Rectal smooth muscle tissue (tissue), 1 donor: Measurements from ENCODE around the gene TSBP1.
"Not testable (repeated sequence)": the region's sequence is repeated elsewhere in the genome, so short reads cannot be mapped to it uniquely, and the experiment has no call there.

Source experiments
- H3K27ac ChIP-seq: one replicate; pipeline ENCODE4 v1.7.0; 2013; ENCODE audit warnings: low read depth, low read length, inconsistent platforms
- H3K27me3 ChIP-seq: one replicate; pipeline ENCODE4 v1.7.0; 2013; ENCODE audit warnings: low read length; ENCODE audit not compliant: control insufficient read depth, insufficient read depth
- H3K36me3 ChIP-seq: one replicate; pipeline ENCODE4 v1.7.0; 2013; ENCODE audit warnings: low read length; ENCODE audit not compliant: control insufficient read depth, insufficient read depth
- H3K4me1 ChIP-seq: one replicate; pipeline ENCODE4 v1.7.0; 2013; ENCODE audit warnings: low read length; ENCODE audit not compliant: control insufficient read depth, insufficient read depth
- H3K4me3 ChIP-seq: one replicate; pipeline ENCODE4 v1.7.0; 2013; ENCODE audit warnings: low read length
- H3K9ac ChIP-seq: one replicate; pipeline ENCODE4 v1.7.0; 2013; ENCODE audit warnings: low read length

TSBP1 gene

DNA sequence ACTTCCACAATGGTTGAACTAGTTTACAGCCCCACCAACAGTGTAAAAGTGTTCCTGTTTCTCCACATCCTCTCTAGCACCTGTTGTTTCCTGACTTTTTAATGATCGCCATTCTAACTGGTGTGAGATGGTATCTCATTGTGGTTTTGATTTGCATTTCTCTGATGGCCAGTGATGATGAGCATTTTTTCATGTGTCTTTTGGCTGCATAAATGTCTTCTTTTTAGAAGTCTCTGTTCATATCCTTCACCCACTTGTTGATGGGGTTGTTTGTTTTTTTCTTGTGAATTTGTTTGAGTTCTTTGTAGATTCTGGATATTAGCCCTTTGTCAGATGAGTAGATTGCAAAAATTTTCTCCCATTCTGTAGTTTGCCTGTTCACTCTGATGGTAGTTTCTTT, 12.5 kb downstream of the TSBP1 start:
- H3K4me1 ChIP-seq, H3K27ac ChIP-seq, H3K9ac ChIP-seq, H3K4me3 ChIP-seq, H3K27me3 ChIP-seq, H3K36me3 ChIP-seq: not testable (repeated sequence)

DNA sequence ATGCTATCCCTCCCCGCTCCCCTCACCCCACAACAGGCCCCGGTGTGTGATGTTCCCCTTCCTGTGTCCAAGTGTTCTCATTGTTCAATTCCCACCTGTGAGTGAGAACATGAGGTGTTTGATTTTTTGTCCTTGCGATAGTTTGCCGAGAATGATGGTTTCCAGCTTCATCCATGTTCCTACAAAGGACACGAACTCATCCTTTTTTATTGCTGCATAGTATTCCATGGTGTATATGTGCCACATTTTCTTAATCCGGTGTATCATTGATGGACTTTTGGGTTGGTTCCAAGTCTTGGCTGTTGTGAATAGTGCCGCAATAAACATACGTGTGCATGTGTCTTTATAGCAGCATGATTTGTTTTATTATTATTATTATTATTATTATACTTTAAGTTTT, 13.2 kb downstream of the TSBP1 start:
- H3K4me1 ChIP-seq, H3K4me3 ChIP-seq, H3K27ac ChIP-seq, H3K36me3 ChIP-seq, H3K9ac ChIP-seq, H3K27me3 ChIP-seq: not testable (repeated sequence)

- H3K4me1 ChIP-seq: no peaks in the 10 kb centered on the region
- H3K4me3 ChIP-seq: no peak overlapping the region
- no peak overlapping the region for H3K27ac ChIP-seq
- no peak overlapping the region for H3K9ac ChIP-seq
- no peaks in the 10 kb centered on the region for H3K36me3 ChIP-seq
- no peaks in the 10 kb centered on the region for H3K27me3 ChIP-seq
Measured at GRCh38 chr6:32355018-32355417, 16.7 kb downstream of the TSBP1 start.

DNA sequence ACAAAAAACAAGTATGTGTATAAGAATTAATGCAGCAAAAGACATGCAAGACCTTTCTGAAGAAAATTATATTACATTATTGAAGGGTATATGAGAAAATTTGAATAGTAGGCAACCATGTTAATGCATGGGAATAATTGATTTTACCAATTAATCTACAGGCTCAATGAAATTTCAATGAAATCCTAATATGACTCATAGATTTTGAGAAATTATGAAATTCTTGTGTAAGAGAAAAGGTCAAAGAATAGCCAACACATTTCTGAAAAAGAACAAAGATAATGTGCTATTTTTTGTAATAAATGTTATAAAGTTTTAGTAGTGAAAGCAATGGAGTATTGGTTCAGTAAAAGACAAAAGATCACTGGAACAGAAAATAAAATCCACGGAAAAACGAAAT, 18.4 kb downstream of the TSBP1 start:
- Histone ChIP-seq H3K27ac (no peak overlapping the region), H3K36me3 (no peaks in the 10 kb centered on the region), H3K27me3 (no peaks in the 10 kb centered on the region), H3K4me3 (no peak overlapping the region), H3K9ac (no peak overlapping the region), H3K4me1 (no peaks in the 10 kb centered on the region)

GRCh38 chr6:32340242-32340641, 31.5 kb downstream of the TSBP1 start:
- H3K4me3 ChIP-seq: no peak overlapping the region
- H3K9ac ChIP-seq: no peak overlapping the region
- no peaks in the 10 kb centered on the region for H3K27me3 ChIP-seq
- no peaks in the 10 kb centered on the region for H3K4me1 ChIP-seq
- no peak overlapping the region for H3K27ac ChIP-seq
- no peaks in the 10 kb centered on the region for H3K36me3 ChIP-seq

DNA sequence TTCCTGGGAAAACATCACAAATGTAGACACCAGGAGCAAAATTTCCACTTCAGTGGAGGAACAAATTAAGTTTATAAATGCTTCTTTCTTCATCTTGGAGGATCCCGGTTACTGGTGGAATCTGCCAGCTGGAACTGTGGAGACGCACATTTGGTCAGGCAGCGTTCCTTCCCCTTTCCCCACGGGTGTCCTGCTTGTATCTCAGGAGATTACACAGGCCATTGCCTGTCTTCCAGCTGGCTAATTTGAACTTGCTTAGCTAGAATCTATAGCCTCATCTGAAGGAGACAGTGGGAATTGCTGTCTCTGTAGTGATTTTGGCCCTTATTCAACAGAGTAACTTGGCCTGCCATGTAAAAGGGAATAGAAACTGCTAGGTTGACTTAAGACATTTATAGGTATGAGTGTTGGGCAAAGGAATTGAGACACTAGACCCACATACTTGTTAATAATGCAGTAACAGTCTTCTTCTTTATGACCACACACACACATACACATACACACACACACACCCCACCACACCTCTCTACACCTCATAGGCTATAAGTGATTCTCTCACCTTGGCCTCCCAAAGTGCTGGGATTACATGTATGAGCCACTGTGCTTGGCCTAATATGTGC, 34.4 kb downstream of the TSBP1 start:
- Histone ChIP-seq H3K9ac (no peak overlapping the region), H3K4me3 (no peak overlapping the region), H3K27me3 (no peaks in the 10 kb centered on the region), H3K27ac (no peak overlapping the region), H3K4me1 (no peaks in the 10 kb centered on the region), H3K36me3 (no peaks in the 10 kb centered on the region)

- no peak overlapping the region for H3K27ac ChIP-seq
- H3K4me3 ChIP-seq: no peak overlapping the region
- no peaks in the 10 kb centered on the region for H3K27me3 ChIP-seq
- H3K36me3 ChIP-seq: no peaks in the 10 kb centered on the region
- H3K4me1 ChIP-seq: no peaks in the 10 kb centered on the region
- no peak overlapping the region for H3K9ac ChIP-seq
Measured at GRCh38 chr6:32332433-32332832, 39.3 kb downstream of the TSBP1 start.

DNA sequence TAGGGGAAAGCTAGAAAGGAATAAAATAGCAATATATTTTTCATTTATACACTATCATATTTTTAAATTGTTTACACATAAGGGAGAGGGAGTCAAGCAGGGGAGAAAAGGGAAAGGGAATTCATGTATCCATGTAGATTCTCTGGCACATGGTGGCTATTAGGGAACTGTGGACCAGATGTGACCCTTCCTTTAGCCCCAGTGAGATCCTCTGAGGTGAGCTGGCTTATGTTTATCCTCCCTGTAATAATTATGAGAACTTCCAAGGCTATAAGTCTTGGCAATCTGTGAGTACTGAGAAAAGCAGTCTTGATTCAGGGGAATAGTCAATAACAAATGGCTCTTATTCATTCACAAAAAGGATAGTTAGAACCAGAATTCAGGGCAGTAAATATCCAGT, 42.6 kb downstream of the TSBP1 start:
- Histone ChIP-seq H3K9ac (no peak overlapping the region), H3K27me3 (no peaks in the 10 kb centered on the region), H3K4me3 (no peak overlapping the region), H3K27ac (no peak overlapping the region), H3K4me1 (no peaks in the 10 kb centered on the region), H3K36me3 (no peaks in the 10 kb centered on the region)

GRCh38 chr6:32327103-32327502, 44.6 kb downstream of the TSBP1 start:
- no peaks in the 10 kb centered on the region for H3K36me3 ChIP-seq
- H3K27ac ChIP-seq: no peak overlapping the region
- H3K9ac ChIP-seq: no peak overlapping the region
- no peak overlapping the region for H3K4me3 ChIP-seq
- no peaks in the 10 kb centered on the region for H3K27me3 ChIP-seq
- no peaks in the 10 kb centered on the region for H3K4me1 ChIP-seq

- no peaks in the 10 kb centered on the region for H3K4me1 ChIP-seq
- no peaks in the 10 kb centered on the region for H3K27me3 ChIP-seq
- H3K36me3 ChIP-seq: no peaks in the 10 kb centered on the region
- H3K4me3 ChIP-seq: no peak overlapping the region
- no peak overlapping the region for H3K27ac ChIP-seq
- H3K9ac ChIP-seq: no peak overlapping the region
Measured at GRCh38 chr6:32318501-32318900, 53.2 kb downstream of the TSBP1 start.

DNA sequence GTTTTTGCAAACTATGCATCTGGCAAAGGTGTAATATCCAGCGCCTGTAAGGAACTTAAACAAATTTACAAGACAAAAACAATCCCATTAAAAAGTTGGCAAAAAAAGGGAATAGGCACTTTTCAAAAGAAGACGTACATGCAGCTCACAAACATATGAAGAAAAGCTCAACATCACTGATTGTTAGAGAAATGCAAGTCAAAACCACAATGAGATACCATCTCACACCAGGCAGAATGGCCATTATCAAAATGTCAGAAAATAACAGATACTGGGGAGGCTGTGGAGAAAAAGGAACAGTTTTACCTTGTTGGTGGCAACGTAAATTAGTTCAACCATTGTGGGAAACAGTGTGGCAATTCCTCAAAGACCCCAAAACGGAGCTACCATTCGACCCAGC, 54.2 kb downstream of the TSBP1 start:
- H3K4me3 ChIP-seq: no peak overlapping the region
- H3K9ac ChIP-seq: no peak overlapping the region
- no peaks in the 10 kb centered on the region for H3K36me3 ChIP-seq
- H3K27me3 ChIP-seq: no peaks in the 10 kb centered on the region
- no peaks in the 10 kb centered on the region for H3K4me1 ChIP-seq
- no peak overlapping the region for H3K27ac ChIP-seq

DNA sequence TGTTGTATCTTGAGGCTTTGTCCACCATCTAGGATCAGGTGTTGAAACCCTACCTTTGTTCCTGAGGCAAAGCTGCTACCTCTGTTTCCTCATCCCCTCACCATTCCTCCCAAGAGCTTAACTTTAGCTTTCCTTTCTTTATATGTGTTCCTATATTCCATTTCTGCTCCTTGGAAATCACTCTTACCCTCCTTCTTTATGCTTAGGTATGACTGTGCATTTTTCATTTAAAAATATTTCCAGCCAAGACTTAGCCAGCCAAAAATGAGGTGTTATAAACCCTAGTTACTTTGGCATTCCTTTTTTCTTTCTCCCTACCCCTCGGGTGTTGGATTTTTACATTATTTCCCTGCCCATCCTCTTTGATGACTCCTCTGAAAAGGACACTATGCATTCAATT, 57.7 kb downstream of the TSBP1 start:
- Histone ChIP-seq H3K4me1 (no peaks in the 10 kb centered on the region), H3K4me3 (no peak overlapping the region), H3K27me3 (no peaks in the 10 kb centered on the region), H3K36me3 (no peaks in the 10 kb centered on the region), H3K9ac (no peak overlapping the region), H3K27ac (no peak overlapping the region)

DNA sequence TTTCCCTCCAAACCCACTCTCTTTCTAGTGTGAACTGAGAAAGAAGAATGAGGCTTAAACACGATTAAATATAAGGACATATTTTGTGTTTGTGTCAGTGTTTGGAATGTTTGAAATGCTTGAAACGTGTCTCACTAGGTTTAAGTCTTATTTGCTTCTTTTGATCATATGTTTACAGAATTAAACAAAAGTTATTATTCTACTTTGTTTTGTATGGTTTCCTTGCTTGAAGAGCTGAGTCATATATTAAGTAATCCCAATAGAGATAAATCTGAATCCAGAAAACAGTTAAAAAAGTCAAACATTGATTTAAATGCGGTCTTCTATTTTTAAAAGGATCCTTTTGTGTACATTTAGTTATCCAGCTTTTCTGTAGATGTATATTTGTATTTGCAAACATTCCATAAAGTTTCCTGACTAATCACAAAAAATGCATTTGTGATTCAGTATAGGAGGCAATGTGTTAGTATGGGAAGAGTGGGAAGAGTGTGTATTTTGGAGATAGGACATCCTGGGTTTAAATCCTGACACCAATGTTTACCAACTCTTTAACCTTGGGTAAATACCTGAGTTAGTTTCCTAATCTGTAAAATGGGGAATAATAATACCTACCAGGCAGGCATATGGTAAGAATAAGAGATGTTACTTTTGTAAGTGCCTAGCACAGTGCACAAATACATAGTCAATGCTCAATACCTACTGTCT, 72.9 kb downstream of the TSBP1 start:
- Histone ChIP-seq H3K4me1 (no peaks in the 10 kb centered on the region), H3K27ac (no peak overlapping the region), H3K9ac (no peak overlapping the region), H3K27me3 (no peaks in the 10 kb centered on the region), H3K4me3 (no peak overlapping the region), H3K36me3 (no peaks in the 10 kb centered on the region)
